ENCODE measurements around the gene GRIK3.

GRIK3 gene

DNA sequence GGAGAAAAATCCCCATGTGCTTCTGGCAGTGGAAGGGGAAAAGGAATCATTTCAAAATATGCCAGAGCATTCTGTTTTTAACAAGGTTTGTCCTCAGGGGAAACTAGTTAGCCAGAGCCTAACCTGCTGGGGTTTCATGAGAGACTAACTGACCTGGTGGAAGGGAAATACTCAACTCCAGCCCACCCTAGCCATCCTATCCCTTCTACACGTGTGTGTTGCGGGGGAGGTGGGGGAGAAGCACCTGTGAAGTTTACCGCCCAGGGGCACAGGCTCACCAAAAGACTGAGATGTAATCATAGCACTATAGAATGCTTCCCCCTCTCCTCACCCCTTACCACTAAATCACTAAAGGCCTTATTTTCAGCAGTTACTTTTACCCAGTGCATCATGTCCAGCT lies 139.5 kb downstream of the GRIK3 start:
- Histone ChIP-seq H3K27ac (ENCODE audit: low read length) (no peak overlapping the region), H3K9me3 (ENCODE audit: control insufficient read depth, insufficient read depth, low read length) (no peaks in the 10 kb centered on the region), H3K27me3 (ENCODE audit: control insufficient read depth, insufficient read depth, low read length) (no peaks in the 10 kb centered on the region), H3K36me3 (ENCODE audit: control insufficient read depth, insufficient read depth, low read length) (no peaks in the 10 kb centered on the region), H3K4me3 (ENCODE audit: low read length) (no peak overlapping the region), H3K4me1 (ENCODE audit: control insufficient read depth, insufficient read depth, low read length) (no peaks in the 10 kb centered on the region)
- DNase-seq (ENCODE audit: low read depth, low spot score) = no peak
- WGBS (ENCODE audit: insufficient coverage, insufficient read length) = no CpG with 5 or more reads among the region's 3 CpGs

DNA sequence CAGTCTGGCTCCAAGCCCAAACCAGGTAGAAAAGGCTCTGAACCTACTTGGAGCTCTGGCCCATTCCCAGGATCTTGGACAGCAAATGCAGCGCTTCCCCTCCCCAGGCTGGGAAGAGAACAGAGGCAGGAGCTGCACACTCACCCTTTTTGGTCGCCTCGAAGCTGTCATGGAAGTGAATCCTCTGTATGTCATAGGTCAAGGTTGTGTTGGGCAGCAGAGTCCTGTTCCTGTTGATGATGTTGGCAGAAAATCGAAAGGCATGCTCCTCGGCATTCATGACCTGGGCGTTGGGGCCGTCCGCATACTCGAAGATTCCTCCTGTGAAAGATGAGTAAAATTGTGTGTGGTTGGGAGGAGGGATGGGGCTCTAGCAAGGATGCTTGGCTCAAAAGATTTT lies 143.5 kb downstream of the GRIK3 start:
- no peaks in the 10 kb centered on the region for H3K9me3 ChIP-seq (ENCODE audit: control insufficient read depth, insufficient read depth, low read length)
- no peaks in the 10 kb centered on the region for H3K36me3 ChIP-seq (ENCODE audit: control insufficient read depth, insufficient read depth, low read length)
- no peak overlapping the region for H3K4me3 ChIP-seq (ENCODE audit: low read length)
- no peaks in the 10 kb centered on the region for H3K27me3 ChIP-seq (ENCODE audit: control insufficient read depth, insufficient read depth, low read length)
- DNase-seq (ENCODE audit: low read depth, low spot score) = no peak
- WGBS (ENCODE audit: insufficient coverage, insufficient read length) = no CpG with 5 or more reads among the region's 9 CpGs
- no peaks in the 10 kb centered on the region for H3K4me1 ChIP-seq (ENCODE audit: control insufficient read depth, insufficient read depth, low read length)
- H3K27ac ChIP-seq (ENCODE audit: low read length) = no peak overlapping the region

DNA sequence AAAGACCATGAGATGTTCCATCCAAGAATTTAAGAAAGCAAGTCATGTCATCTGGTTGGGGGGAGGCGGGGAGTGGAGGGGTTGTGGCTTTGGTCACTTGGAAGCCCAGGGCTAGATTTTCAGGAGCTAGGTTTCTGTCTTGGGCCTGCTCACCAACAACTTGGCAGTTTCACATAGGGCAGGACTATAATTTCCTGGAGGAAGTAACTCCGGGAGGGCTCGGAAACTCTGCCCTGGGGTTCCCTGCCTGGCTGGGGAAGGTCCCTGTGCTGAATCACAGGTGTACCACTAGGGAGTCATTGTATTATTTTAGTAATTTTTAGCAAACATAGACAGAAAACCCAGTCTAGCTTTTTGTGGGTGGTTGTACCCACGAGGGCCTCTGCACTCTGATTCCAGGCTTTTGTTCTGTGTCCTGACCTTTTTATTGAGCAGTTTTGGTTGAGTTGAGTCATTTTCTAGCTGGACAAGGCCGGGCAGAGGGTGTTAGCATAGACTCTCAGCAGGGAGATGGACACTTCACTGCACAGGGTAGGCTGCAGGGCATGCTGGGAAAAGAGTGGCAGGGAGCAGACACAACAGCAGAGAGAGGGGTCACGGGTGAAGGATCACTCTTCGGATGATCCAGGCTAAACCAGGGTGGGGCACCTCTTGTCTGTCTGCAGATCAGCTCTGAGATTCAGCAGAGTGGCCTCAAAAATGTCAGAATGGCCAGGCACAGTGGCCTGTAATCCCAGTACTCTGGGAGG lies 144.7 kb downstream of the GRIK3 start:
- no peak overlapping the region for H3K27ac ChIP-seq (ENCODE audit: low read length)
- H3K27me3 ChIP-seq (ENCODE audit: control insufficient read depth, insufficient read depth, low read length) = no peaks in the 10 kb centered on the region
- H3K9me3 ChIP-seq (ENCODE audit: control insufficient read depth, insufficient read depth, low read length) = no peaks in the 10 kb centered on the region
- no peak for DNase-seq (ENCODE audit: low read depth, low spot score)
- H3K4me3 ChIP-seq (ENCODE audit: low read length) = no peak overlapping the region
- WGBS (ENCODE audit: insufficient coverage, insufficient read length) = no CpG with 5 or more reads among the region's 7 CpGs
- H3K36me3 ChIP-seq (ENCODE audit: control insufficient read depth, insufficient read depth, low read length) = no peaks in the 10 kb centered on the region
- H3K4me1 ChIP-seq (ENCODE audit: control insufficient read depth, insufficient read depth, low read length) = no peaks in the 10 kb centered on the region

- Histone ChIP-seq H3K27ac (ENCODE audit: low read length) (no peak overlapping the region), H3K27me3 (ENCODE audit: control insufficient read depth, insufficient read depth, low read length) (no peaks in the 10 kb centered on the region), H3K36me3 (ENCODE audit: control insufficient read depth, insufficient read depth, low read length) (no peaks in the 10 kb centered on the region), H3K9me3 (ENCODE audit: control insufficient read depth, insufficient read depth, low read length) (no peaks in the 10 kb centered on the region), H3K4me3 (ENCODE audit: low read length) (no peak overlapping the region), H3K4me1 (ENCODE audit: control insufficient read depth, insufficient read depth, low read length) (no peaks in the 10 kb centered on the region)
- no peak for DNase-seq (ENCODE audit: low read depth, low spot score)
- WGBS (ENCODE audit: insufficient coverage, insufficient read length) = no CpG with 5 or more reads among the region's 7 CpGs
Measured at GRCh38 chr1:36888811-36889477, 145.4 kb downstream of the GRIK3 start.

- Histone ChIP-seq H3K36me3 (ENCODE audit: control insufficient read depth, insufficient read depth, low read length) (no peaks in the 10 kb centered on the region), H3K9me3 (ENCODE audit: control insufficient read depth, insufficient read depth, low read length) (no peaks in the 10 kb centered on the region), H3K27ac (ENCODE audit: low read length) (no peak overlapping the region), H3K4me1 (ENCODE audit: control insufficient read depth, insufficient read depth, low read length) (no peaks in the 10 kb centered on the region), H3K4me3 (ENCODE audit: low read length) (no peak overlapping the region), H3K27me3 (ENCODE audit: control insufficient read depth, insufficient read depth, low read length) (no peaks in the 10 kb centered on the region)
- no peak for DNase-seq (ENCODE audit: low read depth, low spot score)
- no CpG with 5 or more reads among the region's 7 CpGs for WGBS (ENCODE audit: insufficient coverage, insufficient read length)
Measured at GRCh38 chr1:36885540-36886357, 148.6 kb downstream of the GRIK3 start.

DNA sequence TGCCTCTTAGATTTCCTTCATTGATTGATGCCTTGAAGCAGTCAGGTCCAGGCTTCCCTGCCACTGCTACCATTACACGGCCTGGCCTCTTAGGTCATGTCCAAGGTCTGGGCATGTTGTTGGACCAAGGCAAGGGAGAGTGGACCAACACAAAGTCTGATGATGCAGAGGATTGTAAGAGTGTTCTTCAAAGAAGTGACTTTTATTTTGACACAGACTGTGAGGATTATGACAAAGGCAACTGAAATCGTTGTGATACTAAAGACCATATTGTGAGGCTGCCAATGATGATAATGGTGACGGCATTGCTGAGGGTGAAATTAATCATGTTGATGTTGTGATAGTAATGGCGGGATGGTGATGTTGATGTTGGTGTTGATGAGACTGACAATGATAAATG lies 149.5 kb downstream of the GRIK3 start:
- no peaks in the 10 kb centered on the region for H3K27me3 ChIP-seq (ENCODE audit: control insufficient read depth, insufficient read depth, low read length)
- no peak overlapping the region for H3K4me3 ChIP-seq (ENCODE audit: low read length)
- H3K9me3 ChIP-seq (ENCODE audit: control insufficient read depth, insufficient read depth, low read length) = no peaks in the 10 kb centered on the region
- DNase-seq (ENCODE audit: low read depth, low spot score) = no peak
- no peaks in the 10 kb centered on the region for H3K4me1 ChIP-seq (ENCODE audit: control insufficient read depth, insufficient read depth, low read length)
- H3K36me3 ChIP-seq (ENCODE audit: control insufficient read depth, insufficient read depth, low read length) = no peaks in the 10 kb centered on the region
- H3K27ac ChIP-seq (ENCODE audit: low read length) = no peak overlapping the region
- no CpG with 5 or more reads among the region's 4 CpGs for WGBS (ENCODE audit: insufficient coverage, insufficient read length)

GRCh38 chr1:36884029-36884701 lies 150.2 kb downstream of the GRIK3 start:
- Histone ChIP-seq H3K36me3 (ENCODE audit: control insufficient read depth, insufficient read depth, low read length) (no peaks in the 10 kb centered on the region), H3K27ac (ENCODE audit: low read length) (no peak overlapping the region), H3K4me1 (ENCODE audit: control insufficient read depth, insufficient read depth, low read length) (no peaks in the 10 kb centered on the region), H3K4me3 (ENCODE audit: low read length) (no peak overlapping the region), H3K27me3 (ENCODE audit: control insufficient read depth, insufficient read depth, low read length) (no peaks in the 10 kb centered on the region), H3K9me3 (ENCODE audit: control insufficient read depth, insufficient read depth, low read length) (no peaks in the 10 kb centered on the region)
- WGBS (ENCODE audit: insufficient coverage, insufficient read length) = no CpG with 5 or more reads among the region's 8 CpGs
- DNase-seq (ENCODE audit: low read depth, low spot score) = no peak

DNA sequence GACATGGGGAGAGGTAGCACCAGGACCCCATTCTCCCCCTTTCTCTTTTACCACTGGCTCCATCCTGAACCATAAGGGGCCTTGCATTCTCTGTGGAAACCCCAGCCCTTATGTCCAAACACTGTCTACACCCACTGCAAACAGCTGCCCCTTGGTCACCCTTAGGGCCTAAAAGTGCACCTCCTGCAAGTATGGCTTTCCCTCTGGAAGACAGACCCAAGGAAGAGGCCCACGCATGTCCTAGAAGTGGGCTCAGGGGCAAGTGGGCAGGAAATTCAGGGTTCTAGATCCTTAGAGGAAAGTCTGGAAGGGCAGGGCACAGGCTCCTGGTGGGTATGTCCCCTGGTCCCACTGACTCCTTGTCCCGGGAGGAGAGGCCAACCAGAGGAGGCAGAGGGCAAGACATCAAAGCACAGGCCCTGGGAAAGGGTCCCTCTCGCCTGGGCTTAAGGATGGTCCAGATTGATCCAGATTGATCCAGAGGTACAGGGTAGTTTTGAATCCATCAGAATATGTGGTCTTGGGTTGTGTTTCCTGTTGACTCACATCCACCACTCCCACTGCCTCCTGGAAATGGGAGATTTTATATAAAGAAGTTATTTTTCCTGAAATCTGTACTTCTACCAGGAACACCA lies 150.9 kb downstream of the GRIK3 start:
- Histone ChIP-seq H3K4me3 (ENCODE audit: low read length) (no peak overlapping the region), H3K9me3 (ENCODE audit: control insufficient read depth, insufficient read depth, low read length) (no peaks in the 10 kb centered on the region), H3K27me3 (ENCODE audit: control insufficient read depth, insufficient read depth, low read length) (no peaks in the 10 kb centered on the region), H3K27ac (ENCODE audit: low read length) (no peak overlapping the region), H3K36me3 (ENCODE audit: control insufficient read depth, insufficient read depth, low read length) (no peaks in the 10 kb centered on the region), H3K4me1 (ENCODE audit: control insufficient read depth, insufficient read depth, low read length) (no peaks in the 10 kb centered on the region)
- no peak for DNase-seq (ENCODE audit: low read depth, low spot score)
- WGBS (ENCODE audit: insufficient coverage, insufficient read length) = no CpG with 5 or more reads among the region's 3 CpGs

DNA sequence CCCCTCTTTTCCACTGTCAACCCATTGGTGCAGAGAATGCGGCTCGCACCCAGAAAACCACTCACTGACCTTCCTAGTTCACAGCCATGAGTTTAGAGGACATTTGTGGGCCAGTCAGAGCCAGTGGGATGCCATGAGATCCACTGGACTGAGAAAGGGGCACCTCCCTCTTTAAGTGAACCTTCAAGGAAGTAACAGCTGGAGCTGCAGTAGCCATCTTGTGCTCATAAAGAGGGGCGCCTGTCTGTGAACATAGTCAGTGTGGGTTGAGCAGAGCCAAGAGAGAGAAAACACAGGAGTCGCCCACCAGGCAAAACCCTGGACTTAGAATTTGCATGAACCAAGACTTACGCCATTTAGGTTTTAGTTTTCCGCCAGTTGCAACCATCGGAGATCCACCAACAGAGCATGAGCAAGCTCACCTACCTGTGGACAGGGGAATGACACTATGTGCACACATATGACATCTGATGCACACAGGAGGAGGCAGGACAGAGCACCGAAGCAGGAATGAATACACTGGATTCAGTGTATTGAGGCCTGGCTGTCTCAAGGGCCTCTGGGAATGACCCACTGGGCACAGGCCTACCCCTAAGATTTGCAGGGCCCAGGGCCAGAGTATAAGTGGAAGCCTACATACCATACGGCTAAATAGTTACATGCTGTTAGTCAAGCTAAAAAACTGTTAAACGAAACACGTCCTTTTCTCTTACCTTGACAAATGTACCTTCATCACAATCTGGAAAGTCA lies 151.6 kb downstream of the GRIK3 start:
- no peaks in the 10 kb centered on the region for H3K4me1 ChIP-seq (ENCODE audit: control insufficient read depth, insufficient read depth, low read length)
- H3K36me3 ChIP-seq (ENCODE audit: control insufficient read depth, insufficient read depth, low read length) = no peaks in the 10 kb centered on the region
- no peaks in the 10 kb centered on the region for H3K27me3 ChIP-seq (ENCODE audit: control insufficient read depth, insufficient read depth, low read length)
- H3K4me3 ChIP-seq (ENCODE audit: low read length) = no peak overlapping the region
- no peak overlapping the region for H3K27ac ChIP-seq (ENCODE audit: low read length)
- no peaks in the 10 kb centered on the region for H3K9me3 ChIP-seq (ENCODE audit: control insufficient read depth, insufficient read depth, low read length)
- WGBS (ENCODE audit: insufficient coverage, insufficient read length) = no CpG with 5 or more reads among the region's 11 CpGs
- DNase-seq (ENCODE audit: low read depth, low spot score) = no peak

All from iPS DF 6.9 (cell line).